Ishikawa (cell line): ENCODE measurements around the gene TMEM119.

ENCODE experiments used
- CEBPB ChIP-seq: IDR thresholded peaks from 2 replicates; pipeline ENCODE4 v1.6.1; 2012
- CREB1 ChIP-seq: IDR thresholded peaks from 2 replicates; pipeline ENCODE4 v1.6.1; 2012; ENCODE audit warnings: low read depth
- EGR1 ChIP-seq: IDR thresholded peaks from 2 replicates; pipeline ENCODE4 v1.6.1; 2012
- EP300 ChIP-seq: IDR thresholded peaks from 2 replicates; pipeline ENCODE4 v1.6.1; 2012; ENCODE audit warnings: borderline replicate concordance
- FOXM1 ChIP-seq: IDR thresholded peaks from 2 replicates; pipeline ENCODE4 v1.6.1; 2012; ENCODE audit warnings: low read depth, borderline replicate concordance
- MAX ChIP-seq: IDR thresholded peaks from 2 replicates; pipeline ENCODE4 v1.6.1; 2012
- REST ChIP-seq: IDR thresholded peaks from 2 replicates; pipeline ENCODE4 v1.6.1; 2012; ENCODE audit warnings: low read depth, mild to moderate bottlenecking
- TAF1 ChIP-seq: IDR thresholded peaks from 2 replicates; pipeline ENCODE4 v1.6.1; 2012; ENCODE audit warnings: low read depth, mild to moderate bottlenecking
- YY1 ChIP-seq: IDR thresholded peaks from 2 replicates; pipeline ENCODE4 v1.6.1; 2012; ENCODE audit warnings: low read depth
- ZBTB7A ChIP-seq: IDR thresholded peaks from 2 replicates; pipeline ENCODE4 v1.6.1; 2012; ENCODE audit warnings: low read depth
- TF ChIP-seq, protein P1 (sequence below): IDR thresholded peaks from 2 replicates; pipeline ENCODE4 v1.6.1; 2012

- TF ChIP-seq YY1 = no peak
- TF ChIP-seq, protein P1, sequence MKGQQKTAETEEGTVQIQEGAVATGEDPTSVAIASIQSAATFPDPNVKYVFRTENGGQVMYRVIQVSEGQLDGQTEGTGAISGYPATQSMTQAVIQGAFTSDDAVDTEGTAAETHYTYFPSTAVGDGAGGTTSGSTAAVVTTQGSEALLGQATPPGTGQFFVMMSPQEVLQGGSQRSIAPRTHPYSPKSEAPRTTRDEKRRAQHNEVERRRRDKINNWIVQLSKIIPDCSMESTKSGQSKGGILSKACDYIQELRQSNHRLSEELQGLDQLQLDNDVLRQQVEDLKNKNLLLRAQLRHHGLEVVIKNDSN = no peak
- no peak for TF ChIP-seq CEBPB
- TF ChIP-seq EGR1 = no peak
- no peak for TF ChIP-seq MAX
- no peak for TF ChIP-seq FOXM1
- no peak for TF ChIP-seq TAF1
- no peak for TF ChIP-seq REST
- no peak for TF ChIP-seq CREB1
- TF ChIP-seq ZBTB7A = no peak
- no peak for TF ChIP-seq EP300
Observed at GRCh38 chr12:108563804-108564151, 34.1 kb downstream of the TMEM119 start.
